Parathyroid adenoma (tissue), 2 donors: Measurements from ENCODE around the gene MYH16.
"Not testable (repeated sequence)": the region's sequence is repeated elsewhere in the genome, so short reads cannot be mapped to it uniquely, and the experiment has no call there.

Experiments
- H2AFZ ChIP-seq: fragments of 300-600 bp; sonication (generic); one replicate; pipeline ENCODE4 v1.7.0; 2017; ENCODE audit warnings: antibody characterized with exemption, mild to moderate bottlenecking
- H3K27ac ChIP-seq: fragments of 300-600 bp; sonication (generic); one replicate; pipeline ENCODE4 v1.7.0; 2017
- H3K27me3 ChIP-seq: fragments of 300-600 bp; sonication (generic); one replicate; pipeline ENCODE4 v1.7.0; 2017; ENCODE audit warnings: low read length; ENCODE audit not compliant: control insufficient read depth, insufficient read depth
- H3K36me3 ChIP-seq: fragments of 300-600 bp; sonication (generic); one replicate; pipeline ENCODE4 v1.7.0; 2017; ENCODE audit warnings: low read length; ENCODE audit not compliant: control insufficient read depth, insufficient read depth
- H3K4me1 ChIP-seq: fragments of 300-600 bp; sonication (generic); one replicate; pipeline ENCODE4 v1.7.0; 2017; ENCODE audit warnings: control low read depth
- H3K4me2 ChIP-seq: fragments of 300-600 bp; sonication (generic); one replicate; pipeline ENCODE4 v1.7.0; 2017; ENCODE audit warnings: low read length
- H3K4me3 ChIP-seq: fragments of 300-600 bp; sonication (generic); one replicate; pipeline ENCODE4 v1.7.0; 2017; ENCODE audit warnings: low read depth, low read length
- H3K79me2 ChIP-seq: fragments of 300-600 bp; sonication (generic); one replicate; pipeline ENCODE4 v1.7.0; 2017; ENCODE audit warnings: control low read depth
- H3K9ac ChIP-seq: fragments of 300-600 bp; sonication (generic); one replicate; pipeline ENCODE4 v1.7.0; 2017; ENCODE audit warnings: mild to moderate bottlenecking
- H3K9me3 ChIP-seq: fragments of 300-600 bp; sonication (generic); one replicate; pipeline ENCODE4 v1.7.0; 2017; ENCODE audit warnings: low read length; ENCODE audit not compliant: control insufficient read depth
- CTCF ChIP-seq: fragments of 300-600 bp; sonication (generic); IDR thresholded peaks from one replicate; pipeline ENCODE4 v1.7.0; 2017; ENCODE audit warnings: antibody characterized with exemption, mild to moderate bottlenecking
- donor health status: primary hyperparathyroidism.

MYH16 gene

GRCh38 chr7:99265848-99266480 is 6.7 kb upstream of the MYH16 start:
- Histone ChIP-seq H3K36me3 (no peaks in the 10 kb centered on the region), H3K9me3 (no peaks in the 10 kb centered on the region), H3K79me2 (no peaks in the 10 kb centered on the region), H3K4me2 (no peak overlapping the region), H3K27ac (no peak overlapping the region), H3K4me3 (no peak overlapping the region), H3K27me3 (no peaks in the 10 kb centered on the region), H3K9ac (no peak overlapping the region), H2AFZ (no peak overlapping the region), H3K4me1 (no peaks in the 10 kb centered on the region)
- TF ChIP-seq CTCF, result no peak

GRCh38 chr7:99267481-99267840 is 5.2 kb upstream of the MYH16 start:
- Histone ChIP-seq H3K27me3 (no peaks in the 10 kb centered on the region), H3K36me3 (no peaks in the 10 kb centered on the region), H3K79me2 (no peaks in the 10 kb centered on the region), H2AFZ (no peak overlapping the region), H3K9ac (no peak overlapping the region), H3K4me2 (no peak overlapping the region), H3K9me3 (no peaks in the 10 kb centered on the region), H3K4me3 (no peak overlapping the region), H3K4me1 (no peaks in the 10 kb centered on the region), H3K27ac (no peak overlapping the region)
- no peak for TF ChIP-seq CTCF

GRCh38 chr7:99267841-99268576 is 4.6 kb upstream of the MYH16 start:
- TF ChIP-seq CTCF, result no peak
- Histone ChIP-seq H3K4me1 (no peaks in the 10 kb centered on the region), H3K9ac (no peak overlapping the region), H3K4me2 (no peak overlapping the region), H3K27me3 (no peaks in the 10 kb centered on the region), H2AFZ (no peak overlapping the region), H3K27ac (no peak overlapping the region), H3K36me3 (no peaks in the 10 kb centered on the region), H3K9me3 (no peaks in the 10 kb centered on the region), H3K4me3 (no peak overlapping the region), H3K79me2 (no peaks in the 10 kb centered on the region)

- TF ChIP-seq CTCF, result no peak
- no peaks in the 10 kb centered on the region for H3K9me3 ChIP-seq
- no peak overlapping the region for H3K4me2 ChIP-seq
- no peaks in the 10 kb centered on the region for H3K36me3 ChIP-seq
- H3K9ac ChIP-seq, result no peak overlapping the region
- H3K79me2 ChIP-seq, result no peaks in the 10 kb centered on the region
- H3K27me3 ChIP-seq, result no peaks in the 10 kb centered on the region
- H3K4me1 ChIP-seq, result no peaks in the 10 kb centered on the region
- H3K27ac ChIP-seq, result no peak overlapping the region
- H2AFZ ChIP-seq, result no peak overlapping the region
- H3K4me3 ChIP-seq, result no peak overlapping the region
These were observed 4.1 kb upstream of the MYH16 start for GRCh38 chr7:99268577-99268908.

GRCh38 chr7:99270702-99271101 is 1.9 kb upstream of the MYH16 start:
- H3K4me3 ChIP-seq, result no peak overlapping the region
- H3K9me3 ChIP-seq, result no peaks in the 10 kb centered on the region
- H3K36me3 ChIP-seq, result no peaks in the 10 kb centered on the region
- no peak overlapping the region for H3K27ac ChIP-seq
- TF ChIP-seq CTCF, result no peak
- H3K4me1 ChIP-seq, result no peaks in the 10 kb centered on the region
- no peak overlapping the region for H3K9ac ChIP-seq
- H2AFZ ChIP-seq, result no peak overlapping the region
- no peak overlapping the region for H3K4me2 ChIP-seq
- no peaks in the 10 kb centered on the region for H3K79me2 ChIP-seq
- H3K27me3 ChIP-seq, result no peaks in the 10 kb centered on the region

GRCh38 chr7:99273561-99273960 is 922 bp downstream of the MYH16 start:
- not testable (repeated sequence) for H2AFZ ChIP-seq, H3K9ac ChIP-seq, H3K4me1 ChIP-seq, H3K9me3 ChIP-seq, H3K27ac ChIP-seq, H3K4me2 ChIP-seq, H3K36me3 ChIP-seq, H3K79me2 ChIP-seq, H3K27me3 ChIP-seq, H3K4me3 ChIP-seq

- H3K27ac ChIP-seq, H3K4me3 ChIP-seq: not testable (repeated sequence)
These were observed 2.3 kb downstream of the MYH16 start for GRCh38 chr7:99274908-99275307.

More at GRCh38 chr7:99274908-99275307, 2.3 kb downstream of the MYH16 start:
- not testable (repeated sequence) for H2AFZ ChIP-seq, H3K27me3 ChIP-seq, H3K9ac ChIP-seq, H3K4me2 ChIP-seq, H3K9me3 ChIP-seq, H3K4me1 ChIP-seq, H3K79me2 ChIP-seq, H3K36me3 ChIP-seq
